HG03097 (cell line): ENCODE results near the gene CD160.

Source experiments
- ATAC-seq: cut with Tn5 transposase; IDR thresholded peaks from one replicate; pipeline ENCODE4 v1.9.1; 2021; ENCODE audit not compliant: unreplicated experiment, low FRiP score

The CD160 gene

DNA sequence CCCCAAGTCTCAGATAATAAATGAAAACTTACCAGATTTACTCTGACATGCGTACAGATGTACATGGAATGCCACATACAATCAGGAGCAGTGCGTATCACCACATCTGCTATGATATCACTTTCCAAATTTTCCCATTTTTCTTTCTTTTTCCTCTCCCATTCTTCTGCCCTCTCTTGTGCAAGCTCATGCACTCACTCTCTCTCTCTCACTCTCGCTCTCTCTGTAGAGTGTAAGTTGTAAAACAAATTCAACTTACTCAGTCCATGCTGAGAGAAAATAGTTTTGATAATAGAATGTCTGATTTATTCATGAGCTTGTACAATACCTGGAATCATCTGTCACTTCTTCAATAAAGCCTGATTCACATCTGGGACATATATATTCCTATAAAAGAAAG is 69.3 kb downstream of the CD160 start:
- no peak for ATAC-seq
